Pons (tissue), 1 donor: ENCODE data around the gene JMY.

Experiments used
- DNase-seq: peaks from one replicate; pipeline ENCODE4 v3.0.0-alpha.2; 2016; ENCODE audit warnings: low spot score

Gene JMY

GRCh38 chr5:79235634-79236361 lies at the start of gene JMY:
Gene JMY (plus strand): TSS chr5:79236131. CDS start chr5:79236651, 520 bp downstream.
- peak; percentile 77 for DNase-seq

GRCh38 chr5:79186455-79186854 lies 49.5 kb upstream of the JMY start:
- no peak for DNase-seq

- no peak for DNase-seq
Observed at GRCh38 chr5:79189439-79190234, 46.3 kb upstream of the JMY start.

GRCh38 chr5:79190235-79190529 lies 45.7 kb upstream of the JMY start:
- no peak for DNase-seq

DNA sequence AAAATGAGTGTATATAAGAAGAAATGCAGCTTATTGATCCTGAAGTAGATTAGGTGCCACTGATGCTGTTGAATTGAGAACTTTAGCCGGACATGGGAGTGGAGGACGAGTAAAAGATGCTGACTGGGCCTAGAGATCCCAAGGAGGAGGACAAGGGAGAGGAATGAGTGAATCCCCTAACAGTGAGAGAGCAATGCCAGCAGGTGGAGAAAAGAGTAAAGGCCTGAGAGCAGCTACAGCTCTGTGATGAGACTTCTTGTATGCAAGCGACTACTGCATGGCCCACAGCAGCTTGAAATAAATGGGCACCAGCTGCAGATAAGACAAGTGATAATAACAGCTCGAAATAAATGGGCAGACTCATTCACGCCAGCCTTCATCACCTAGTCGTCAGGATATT lies 44.5 kb upstream of the JMY start:
- no peak for DNase-seq

DNA sequence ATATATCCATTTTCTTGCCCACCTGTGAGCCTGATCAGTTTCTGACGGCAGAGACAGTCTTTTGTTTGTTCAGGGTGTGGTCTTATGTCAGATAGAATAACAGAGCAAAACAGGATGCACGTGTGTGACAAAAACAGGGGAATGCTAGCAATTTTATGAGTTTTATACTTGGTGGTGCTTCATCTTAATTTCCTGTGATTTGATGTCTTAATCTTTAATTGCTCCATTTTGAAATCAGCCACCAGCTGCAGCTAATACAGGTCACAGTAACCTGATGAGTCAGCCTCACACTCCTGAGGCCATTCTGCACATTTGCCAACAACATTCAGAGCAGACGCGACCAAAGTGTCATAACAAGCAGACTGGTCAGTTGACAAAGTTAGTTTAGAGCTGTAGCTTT lies 42.3 kb upstream of the JMY start:
- no peak for DNase-seq

DNA sequence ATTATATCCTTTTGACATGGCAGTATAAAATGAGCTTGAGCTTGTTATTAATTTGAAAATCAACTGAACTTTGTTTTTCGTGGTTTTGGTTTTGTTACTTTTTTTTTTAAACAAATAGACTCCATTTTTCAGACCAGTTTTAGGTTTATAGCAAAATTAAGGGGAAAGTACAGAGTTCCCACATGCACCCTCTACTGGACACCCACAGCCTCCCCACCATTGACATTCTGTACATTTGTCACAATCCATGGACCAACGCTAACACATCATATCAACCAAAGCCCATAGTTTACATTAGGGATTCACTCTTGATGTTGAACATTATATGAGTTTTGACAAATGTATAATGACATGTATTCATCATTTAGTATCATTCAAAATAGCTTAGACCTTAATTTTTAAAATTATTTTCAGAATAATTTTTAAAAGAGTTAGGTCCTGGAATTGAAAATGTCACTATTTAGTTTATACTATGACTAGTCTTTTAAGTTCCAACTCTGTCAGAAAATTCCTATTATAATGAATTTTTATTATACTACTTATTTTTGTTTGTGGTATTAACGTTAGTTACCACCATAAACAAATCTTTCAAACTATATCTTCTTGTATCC lies 35.3 kb upstream of the JMY start:
- DNase-seq = no peak

DNA sequence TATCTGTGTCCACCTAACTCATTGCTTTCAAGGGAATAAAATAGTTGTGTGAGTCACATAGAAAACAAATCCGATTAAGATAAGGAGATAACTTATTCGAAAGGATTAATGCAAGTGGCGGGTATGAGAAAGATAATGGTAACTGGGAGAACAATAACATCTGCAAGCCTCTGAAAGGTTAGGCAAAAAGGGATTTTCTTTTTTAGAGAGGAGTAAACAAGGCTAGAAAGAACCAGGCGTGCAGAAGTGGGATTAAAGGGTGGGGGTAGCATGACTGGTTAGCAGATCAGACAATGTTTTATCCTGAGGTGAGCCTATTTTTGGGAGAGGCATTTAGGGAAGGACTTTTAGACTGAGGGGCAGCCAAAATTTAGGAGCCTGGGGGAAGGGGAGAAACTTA lies 34.7 kb upstream of the JMY start:
- no peak for DNase-seq

DNA sequence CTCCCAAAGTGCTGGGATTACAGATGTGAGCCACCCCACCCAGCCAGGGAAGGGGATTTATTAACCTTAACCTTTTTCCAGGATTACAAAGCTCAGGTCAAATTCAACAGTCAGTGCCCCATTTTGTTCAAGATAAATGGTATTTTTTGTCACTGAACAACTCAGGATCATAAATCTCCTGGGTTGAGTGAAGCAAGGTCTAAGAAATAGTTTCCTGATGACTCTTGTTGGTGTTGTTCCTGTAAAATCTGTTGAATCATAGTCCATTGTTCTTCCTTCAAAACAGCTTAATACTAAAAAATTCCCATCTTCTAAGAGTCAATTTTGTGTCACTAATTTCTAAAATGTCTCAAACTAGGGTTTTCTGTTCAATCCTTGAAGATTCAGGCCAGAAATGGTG lies 33.9 kb upstream of the JMY start:
- no peak for DNase-seq

GRCh38 chr5:79205965-79206364 lies 30.0 kb upstream of the JMY start:
- DNase-seq = no peak

GRCh38 chr5:79206541-79206940 lies 29.4 kb upstream of the JMY start:
- no peak for DNase-seq

DNA sequence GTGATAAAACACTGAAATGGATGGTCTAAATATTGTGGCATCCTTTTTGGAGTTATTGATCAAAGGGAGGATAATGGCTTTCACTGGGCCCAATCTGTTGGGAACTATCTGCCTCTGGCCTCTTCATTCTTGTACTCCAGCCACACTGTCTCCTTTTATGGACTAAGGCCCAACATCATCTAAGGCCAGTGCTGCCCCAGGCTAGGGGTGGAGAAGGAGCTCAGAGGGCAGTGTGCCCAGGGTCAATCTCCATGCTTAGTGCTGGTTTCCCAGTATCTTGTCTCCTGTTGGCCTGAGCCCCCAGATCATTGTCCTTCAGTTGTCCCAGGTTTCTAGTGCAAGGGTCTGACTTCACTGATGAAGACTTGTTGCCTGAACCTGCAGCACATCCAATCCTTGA lies 26.4 kb upstream of the JMY start:
- no peak for DNase-seq

- DNase-seq = no peak
Observed at GRCh38 chr5:79224286-79224984, 11.5 kb upstream of the JMY start.

- DNase-seq = no peak
Observed at GRCh38 chr5:79225026-79225425, 10.9 kb upstream of the JMY start.

- DNase-seq = no peak
Observed at GRCh38 chr5:79225441-79225840, 10.5 kb upstream of the JMY start.

- DNase-seq = no peak
Observed at GRCh38 chr5:79227484-79228025, 8.4 kb upstream of the JMY start.

GRCh38 chr5:79229357-79230174 lies 6.4 kb upstream of the JMY start:
- no peak for DNase-seq

DNA sequence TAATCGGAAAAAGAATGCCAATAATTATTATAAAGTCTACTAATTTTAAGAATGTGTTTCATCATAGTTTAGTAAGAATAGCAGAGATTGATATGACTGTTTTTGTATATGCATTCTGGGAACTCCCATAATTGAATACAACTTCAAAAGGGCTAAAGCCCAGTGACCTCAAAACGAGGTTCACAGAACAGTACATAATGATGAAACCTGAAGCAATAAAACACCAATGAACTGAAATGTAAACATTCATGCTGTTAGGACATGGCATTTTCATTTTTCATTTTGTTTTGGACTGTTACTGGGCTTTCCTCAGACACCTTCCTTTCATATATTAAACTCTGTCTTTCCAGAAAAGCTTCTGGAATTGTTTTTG lies 684 bp upstream of the JMY start:
- no peak for DNase-seq

DNA sequence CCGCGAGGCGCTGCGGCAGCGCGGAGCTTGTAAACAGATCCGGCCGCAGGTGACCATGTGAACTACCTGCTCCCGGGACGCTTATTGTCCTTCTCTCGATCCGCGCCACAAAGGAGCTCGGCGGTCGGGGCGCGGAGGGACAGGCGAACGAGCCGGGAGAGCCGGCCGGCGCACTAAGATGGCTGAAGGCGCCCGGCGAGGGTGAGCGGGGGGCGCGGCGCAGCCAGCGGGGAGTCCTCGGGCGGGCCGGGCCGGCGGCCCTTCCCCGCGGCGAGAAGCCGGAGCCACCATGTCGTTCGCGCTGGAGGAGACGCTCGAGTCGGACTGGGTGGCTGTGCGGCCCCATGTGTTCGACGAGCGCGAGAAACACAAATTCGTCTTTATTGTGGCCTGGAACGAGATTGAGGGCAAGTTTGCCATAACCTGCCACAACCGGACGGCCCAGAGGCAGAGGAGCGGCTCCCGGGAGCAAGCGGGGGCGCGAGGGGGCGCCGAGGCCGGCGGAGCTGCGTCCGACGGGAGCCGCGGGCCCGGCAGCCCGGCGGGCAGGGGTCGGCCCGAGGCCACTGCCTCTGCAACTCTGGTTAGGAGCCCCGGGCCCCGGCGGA lies 535 bp downstream of the JMY start:
- peak; percentile 24 for DNase-seq

DNA sequence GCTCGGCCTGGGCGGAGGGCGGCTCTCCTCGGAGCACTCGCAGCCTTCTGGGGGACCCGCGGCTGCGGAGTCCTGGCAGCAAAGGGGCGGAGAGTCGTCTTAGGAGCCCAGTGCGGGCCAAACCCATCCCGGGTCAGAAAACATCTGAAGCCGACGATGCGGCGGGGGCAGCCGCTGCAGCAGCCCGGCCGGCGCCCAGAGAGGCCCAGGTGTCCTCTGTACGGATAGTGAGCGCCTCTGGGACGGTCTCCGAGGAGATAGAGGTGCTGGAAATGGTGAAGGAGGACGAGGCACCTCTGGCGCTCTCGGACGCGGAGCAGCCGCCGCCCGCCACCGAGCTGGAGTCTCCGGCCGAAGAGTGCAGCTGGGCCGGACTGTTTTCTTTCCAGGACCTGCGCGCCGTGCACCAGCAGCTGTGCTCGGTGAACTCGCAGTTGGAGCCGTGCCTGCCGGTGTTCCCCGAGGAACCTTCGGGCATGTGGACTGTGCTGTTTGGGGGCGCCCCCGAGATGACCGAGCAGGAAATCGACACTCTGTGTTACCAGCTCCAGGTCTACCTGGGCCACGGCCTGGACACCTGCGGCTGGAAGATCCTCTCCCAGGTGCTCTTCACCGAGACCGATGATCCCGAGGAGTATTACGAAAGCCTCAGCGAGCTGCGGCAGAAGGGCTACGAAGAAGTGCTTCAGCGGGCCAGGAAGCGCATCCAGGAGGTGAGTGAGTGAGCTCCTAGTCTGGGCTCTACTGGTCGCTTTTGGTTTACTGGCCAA lies 1.2 kb downstream of the JMY start:
- no peak for DNase-seq
